Measurements from ENCODE around the gene AZU1.
"Not testable (repeated sequence)": the region's sequence is repeated elsewhere in the genome, so short reads cannot be mapped to it uniquely, and the experiment has no call there.

Gene AZU1

DNA sequence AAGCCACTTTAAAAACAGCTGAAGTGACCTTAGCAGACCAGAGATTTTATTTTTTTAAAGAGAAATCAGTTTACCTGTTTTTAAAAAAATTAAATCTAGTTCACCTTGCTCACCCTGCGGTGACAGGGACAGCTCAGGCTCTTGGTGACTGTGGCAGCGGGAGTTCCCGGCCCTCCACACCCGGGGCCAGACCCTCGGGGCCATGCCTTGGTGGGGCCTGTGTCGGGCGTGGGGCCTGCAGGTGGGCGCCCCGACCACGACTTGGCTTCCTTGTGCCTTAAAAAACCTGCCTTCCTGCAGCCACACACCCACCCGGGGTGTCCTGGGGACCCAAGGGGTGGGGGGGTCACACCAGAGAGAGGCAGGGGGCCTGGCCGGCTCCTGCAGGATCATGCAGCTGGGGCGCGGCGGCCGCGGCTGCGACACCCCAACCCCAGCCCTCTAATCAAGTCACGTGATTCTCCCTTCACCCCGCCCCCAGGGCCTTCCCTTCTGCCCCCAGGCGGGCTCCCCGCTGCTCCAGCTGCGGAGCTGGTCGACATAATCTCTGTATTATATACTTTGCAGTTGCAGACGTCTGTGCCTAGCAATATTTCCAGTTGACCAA lies 16.7 kb upstream of the AZU1 start:
- DNase-seq (ENCODE audit: low read depth), result no peak

DNA sequence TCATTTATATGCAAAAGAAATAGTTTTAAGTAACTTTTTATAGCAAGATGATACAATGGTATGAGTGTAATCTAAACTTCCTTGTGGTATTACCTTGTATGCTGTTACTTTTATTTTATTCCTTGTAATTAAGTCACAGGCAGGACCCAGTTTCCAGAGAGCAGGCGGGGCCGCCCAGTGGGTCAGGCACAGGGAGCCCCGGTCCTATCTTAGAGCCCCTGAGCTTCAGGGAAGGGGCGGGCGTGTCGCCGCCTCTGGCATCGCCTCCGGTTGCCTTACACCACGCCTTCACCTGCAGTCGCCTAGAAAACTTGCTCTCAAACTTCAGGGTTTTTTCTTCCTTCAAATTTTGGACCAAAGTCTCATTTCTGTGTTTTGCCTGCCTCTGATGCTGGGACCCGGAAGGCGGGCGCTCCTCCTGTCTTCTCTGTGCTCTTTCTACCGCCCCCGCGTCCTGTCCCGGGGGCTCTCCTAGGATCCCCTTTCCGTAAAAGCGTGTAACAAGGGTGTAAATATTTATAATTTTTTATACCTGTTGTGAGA lies 16.1 kb upstream of the AZU1 start:
- no peak for DNase-seq (ENCODE audit: low read depth)

DNA sequence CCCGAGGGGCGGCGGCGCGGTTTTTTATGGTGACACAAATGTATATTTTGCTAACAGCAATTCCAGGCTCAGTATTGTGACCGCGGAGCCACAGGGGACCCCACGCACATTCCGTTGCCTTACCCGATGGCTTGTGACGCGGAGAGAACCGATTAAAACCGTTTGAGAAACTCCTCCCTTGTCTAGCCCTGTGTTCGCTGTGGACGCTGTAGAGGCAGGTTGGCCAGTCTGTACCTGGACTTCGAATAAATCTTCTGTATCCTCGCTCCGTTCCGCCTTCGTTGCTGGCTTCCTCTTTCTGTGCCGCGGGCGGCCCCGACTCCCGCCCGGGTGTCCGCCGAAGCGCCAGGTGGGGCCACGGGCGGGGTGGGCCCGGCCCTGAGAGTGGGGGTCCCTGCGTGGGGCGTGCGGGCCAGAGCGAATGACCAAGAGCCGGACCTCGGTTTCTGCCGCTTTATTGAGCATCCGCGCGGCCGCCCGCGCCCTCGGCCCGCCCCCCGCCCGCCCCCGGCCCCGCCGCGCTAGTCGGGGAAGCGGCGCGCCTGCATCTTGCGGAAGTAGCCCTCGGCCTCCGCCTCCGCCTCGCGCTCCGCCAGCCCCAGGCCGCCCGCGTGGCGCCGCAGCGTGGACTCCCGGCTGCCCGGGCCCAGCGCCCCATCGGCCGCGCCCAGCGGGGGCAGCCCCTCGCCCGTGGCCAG lies 15.4 kb upstream of the AZU1 start:
- no peak for DNase-seq (ENCODE audit: low read depth)

DNA sequence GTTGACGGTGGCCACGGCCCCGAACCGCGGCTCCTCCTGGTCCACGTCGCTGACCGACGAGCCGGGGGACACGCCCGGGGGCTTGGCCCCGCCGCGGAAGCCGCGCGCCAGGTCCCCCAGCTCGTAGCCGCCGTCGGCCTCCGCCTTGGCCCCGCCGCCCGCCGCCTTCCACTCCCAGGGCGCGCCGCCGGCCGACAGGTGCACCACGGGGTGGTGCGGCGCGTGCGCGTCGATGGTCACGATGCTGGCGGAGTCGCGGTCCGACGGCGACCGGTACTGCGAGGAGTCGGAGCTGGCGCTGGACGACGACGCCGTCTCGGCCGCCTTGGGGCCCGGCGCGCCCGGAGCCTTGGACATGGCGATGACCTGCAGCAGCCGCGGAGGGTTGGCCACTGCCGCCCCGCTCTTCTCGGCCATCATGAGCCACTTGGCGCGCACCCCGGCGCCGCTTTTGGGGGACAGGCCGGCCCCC lies 14.9 kb upstream of the AZU1 start:
- DNase-seq (ENCODE audit: low read depth), result no peak

DNA sequence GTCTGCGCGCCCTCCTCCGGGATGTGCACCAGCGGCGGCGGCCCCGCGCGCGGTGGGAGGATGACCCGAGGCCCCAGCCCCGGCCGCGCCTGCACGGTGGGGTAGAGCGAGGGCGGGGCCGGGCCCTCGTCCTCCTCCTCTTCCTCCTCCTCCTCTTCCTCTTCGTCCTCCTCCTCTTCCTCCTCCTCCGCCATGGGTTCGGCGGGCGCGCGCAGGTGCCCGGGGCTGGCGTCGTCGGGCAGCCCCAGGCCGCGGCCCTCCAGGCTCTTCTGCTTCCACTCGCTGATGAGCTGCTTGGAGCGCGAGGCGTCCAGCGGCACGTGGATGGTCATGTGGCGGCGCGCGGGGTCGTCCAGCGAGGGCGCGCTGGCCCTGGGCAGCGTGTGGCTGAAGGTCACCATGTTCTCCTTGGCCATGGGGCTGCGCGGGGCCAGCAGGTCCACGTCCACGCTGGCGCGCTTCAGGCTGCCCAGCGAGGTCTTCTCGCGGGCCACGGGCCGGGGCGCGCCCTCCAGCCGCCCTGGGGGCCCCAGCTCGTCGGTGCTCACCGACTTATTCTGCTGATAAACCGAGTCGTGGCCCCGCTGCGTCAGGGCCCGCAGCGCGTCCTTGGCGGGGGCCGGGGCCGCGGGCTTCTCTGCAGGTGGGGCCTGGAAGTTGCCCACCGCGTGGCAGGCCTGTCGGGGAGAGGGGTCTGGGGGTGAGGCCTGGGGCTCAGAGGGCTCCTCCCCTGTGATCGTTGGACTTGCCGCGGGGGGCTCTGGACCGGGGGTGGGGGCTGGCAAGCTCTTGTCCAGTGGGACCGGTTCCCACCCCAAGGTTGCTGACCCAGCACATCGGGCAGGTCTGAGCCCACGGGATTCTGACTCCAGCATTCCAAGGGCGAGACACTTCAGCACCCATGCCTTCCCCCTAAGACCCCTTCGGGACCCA lies 14.2 kb upstream of the AZU1 start:
- DNase-seq (ENCODE audit: low read depth), result no peak

- DNase-seq (ENCODE audit: low read depth), result no peak
These were observed 13.2 kb upstream of the AZU1 start for GRCh38 chr19:814152-815078.

DNA sequence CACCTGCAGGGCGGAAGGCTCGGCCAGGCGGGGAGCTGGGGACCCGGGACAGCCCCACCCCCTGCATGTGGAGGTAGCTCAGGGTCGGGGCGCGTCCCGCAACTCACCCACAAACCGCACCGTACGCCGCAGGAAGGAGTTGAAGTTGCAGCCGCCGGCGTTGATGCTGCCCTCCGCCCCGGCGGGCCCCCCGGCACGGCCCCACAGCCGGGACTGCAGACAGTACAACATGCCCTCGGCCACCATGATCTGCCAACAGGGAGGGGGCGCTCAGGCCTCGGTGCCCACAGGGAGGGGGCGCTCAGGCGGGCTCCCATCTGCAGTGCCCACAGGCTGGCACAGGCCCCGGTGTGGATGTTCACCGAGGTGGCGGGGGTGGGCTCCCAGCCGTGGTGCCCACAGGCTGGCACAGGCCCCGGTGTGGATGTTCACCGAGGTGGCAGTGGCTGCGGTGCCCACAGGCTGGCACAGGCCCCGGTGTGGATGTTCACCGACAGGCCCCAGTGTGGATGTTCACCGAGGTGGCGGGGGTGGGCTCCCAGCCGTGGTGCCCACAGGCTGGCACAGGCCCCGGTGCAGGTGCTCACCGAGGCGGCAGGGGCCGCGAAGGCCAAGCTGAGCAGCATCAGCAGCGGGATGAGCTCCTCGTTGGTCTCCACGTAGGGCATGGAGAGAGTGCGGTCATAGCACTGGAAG lies 12.4 kb upstream of the AZU1 start:
- no peak for DNase-seq (ENCODE audit: low read depth)

DNA sequence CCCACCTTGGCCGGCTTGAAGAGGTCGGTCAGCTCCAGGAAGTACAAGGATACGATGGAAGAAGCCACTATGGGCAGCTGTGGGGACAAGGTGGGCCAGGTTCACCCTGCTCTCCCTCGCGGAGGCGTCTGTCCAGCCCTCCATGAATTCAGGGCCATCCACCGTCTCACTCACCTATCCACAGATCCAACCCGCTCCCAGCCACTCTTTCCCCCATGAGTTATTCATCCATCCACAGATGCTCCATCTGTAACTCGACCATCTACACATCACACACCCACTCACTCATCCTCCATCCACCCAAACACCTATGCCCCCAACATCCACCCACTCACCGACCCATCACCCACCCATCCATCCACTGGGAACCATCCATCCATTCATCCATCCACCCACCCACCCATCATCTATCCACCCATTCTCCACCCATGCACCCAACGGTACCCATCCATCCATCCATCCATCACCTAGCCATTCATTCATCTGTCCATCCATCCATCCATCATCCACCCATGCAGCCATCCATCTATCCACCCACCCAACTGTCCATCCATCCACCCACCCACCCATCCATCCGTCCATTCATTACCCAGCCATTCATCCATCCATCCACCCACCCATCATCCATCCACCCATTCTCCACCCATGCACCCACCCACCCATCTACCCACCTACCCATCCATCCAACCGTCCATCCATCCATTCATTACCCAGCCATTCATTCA lies 11.7 kb upstream of the AZU1 start:
- no peak for DNase-seq (ENCODE audit: low read depth)

DNA sequence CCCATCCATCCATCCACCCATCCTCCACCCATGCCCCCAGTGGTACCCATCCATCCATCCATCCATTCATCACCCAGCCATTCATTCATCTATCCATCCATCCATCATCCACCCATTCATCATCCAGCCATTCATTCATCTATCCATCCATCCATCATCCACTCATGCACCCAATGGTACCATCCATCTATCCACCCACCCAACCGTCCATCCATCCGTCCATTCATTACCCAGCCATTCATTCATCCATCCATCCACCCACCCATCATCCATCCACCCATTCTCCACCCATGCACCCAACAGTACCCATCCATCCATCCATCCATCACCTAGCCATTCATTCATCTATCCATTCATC lies 11.2 kb upstream of the AZU1 start:
- DNase-seq (ENCODE audit: low read depth), result no peak

GRCh38 chr19:820212-820611 lies 7.4 kb upstream of the AZU1 start:
- not testable (repeated sequence) for DNase-seq (ENCODE audit: low read depth)

- no peak for DNase-seq (ENCODE audit: low read depth)
These were observed 6.3 kb upstream of the AZU1 start for GRCh38 chr19:821231-821824.

GRCh38 chr19:821825-822503 lies 5.7 kb upstream of the AZU1 start, which contains the start of gene PLPPR3:
PLPPR3 (minus strand) TSS chr19:821955; CDS start chr19:821559, 396 bp downstream.
- no peak for DNase-seq (ENCODE audit: low read depth)

- no peak for DNase-seq (ENCODE audit: low read depth)
These were observed 4.0 kb upstream of the AZU1 start for GRCh38 chr19:823565-824121.

DNA sequence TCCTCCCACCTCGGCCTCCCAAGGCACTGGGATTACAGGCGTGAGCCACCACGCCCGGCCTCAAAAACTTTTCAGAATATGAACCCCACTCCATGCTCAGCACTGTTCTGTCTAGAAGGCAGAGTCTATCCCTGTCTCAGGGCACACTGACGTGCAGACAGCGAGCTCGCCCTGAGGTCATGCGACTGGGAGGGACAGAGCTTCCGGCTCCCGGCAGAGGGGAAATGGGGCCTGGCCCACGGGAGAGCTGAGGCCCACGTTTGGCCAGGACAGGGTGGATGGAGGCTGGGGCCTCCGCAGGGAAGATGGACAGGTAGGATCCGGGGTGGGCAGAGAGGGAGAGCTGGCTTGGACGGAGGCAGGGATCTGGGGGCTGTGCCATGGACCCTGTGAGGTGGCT lies 2.8 kb upstream of the AZU1 start:
- DNase-seq (ENCODE audit: low read depth), result no peak

- DNase-seq (ENCODE audit: low read depth), result no peak
These were observed 1.6 kb upstream of the AZU1 start for GRCh38 chr19:825897-826644.

DNA sequence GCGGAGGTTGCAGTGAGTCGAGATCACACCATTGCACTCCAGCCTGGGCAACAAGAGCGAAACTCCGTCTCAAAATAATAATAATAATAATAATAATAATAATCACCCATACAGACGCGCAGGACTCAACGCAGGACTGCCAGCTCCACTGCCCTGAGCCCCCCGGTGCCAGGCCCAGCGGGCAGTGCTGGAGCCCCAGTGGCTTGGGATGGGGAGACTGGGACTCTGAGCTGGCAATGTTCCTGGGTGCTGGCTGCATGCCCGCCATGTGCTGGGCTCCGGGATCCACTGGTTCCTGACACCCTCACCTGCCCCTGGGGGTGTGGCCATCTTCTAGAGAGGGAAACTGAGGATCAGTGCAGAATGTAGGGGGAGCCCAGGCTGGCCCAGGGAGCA lies 325 bp upstream of the AZU1 start:
- no peak for DNase-seq (ENCODE audit: low read depth)

- no peak for DNase-seq (ENCODE audit: low read depth)
These were observed 1.6 kb downstream of the AZU1 start for GRCh38 chr19:829129-829758.

Measured in activated T-cell treated with anti-CD3 and anti-CD28 coated beads for 24 hours (primary cell).